ENCODE data around the gene ABCA7.

GRCh38 chr19:1027650-1028061 lies 12.3 kb upstream of the ABCA7 start:
- no peak for TF ChIP-seq CTCF (IDR thresholded peaks at IDR 0.05)
- TF ChIP-seq POLR2A (IDR thresholded peaks at IDR 0.05), result no peak

Measured in adrenal gland (tissue), 5 donors.